Left ventricle myocardium inferior (tissue), 1 donor: ENCODE results near the gene RAMAC. TPM values are rescaled to one million over a fixed set of nuclear protein-coding genes. Genes with fewer than 3 reads are reported as not detected.
A peak's percentile ranks its signal among the peaks of the same experiment; 100 is the strongest.

ENCODE experiments used
- DNase-seq: peaks from one replicate; pipeline ENCODE4 v3.0.0-alpha.2; 2020
- H3K27ac ChIP-seq: fragments of 200-600 bp; replicated peaks from 2 replicates; pipeline ENCODE4 v1.8.0; 2021
- H3K27me3 ChIP-seq: fragments of 200-600 bp; 2 replicates; pipeline ENCODE4 v1.8.0; 2021; ENCODE audit warnings: low read depth
- H3K36me3 ChIP-seq: fragments of 200-600 bp; 2 replicates; pipeline ENCODE4 v1.8.0; 2021
- H3K4me1 ChIP-seq: fragments of 200-600 bp; 2 replicates; pipeline ENCODE4 v1.8.0; 2021
- H3K4me3 ChIP-seq: fragments of 200-600 bp; 2 replicates; pipeline ENCODE4 v1.8.0; 2021; ENCODE audit warnings: mild to moderate bottlenecking, moderate library complexity
- H3K9me3 ChIP-seq: fragments of 200-600 bp; replicated peaks from 2 replicates; pipeline ENCODE4 v1.8.0; 2021
- intact Hi-C: fragments of 100-400 bp; cut with micrococcal nuclease; formaldehyde crosslinking; loops from one replicate; pipeline ENCODE4 v1.11.0; 2022
- total RNA-seq: library from RNA; stranded (reverse); fragmentation: NEBNext Ultra II Directional; extraction: Animal tissue kit (Norgen Biotek cat#: 25700); gene quantifications from one replicate; pipeline ENCODE4 v1.2.1, GENCODE V29; 2021
- TF ChIP-seq, protein P1 (sequence below): fragments of 200-600 bp; IDR thresholded peaks from 2 replicates; pipeline ENCODE4 v1.8.0; 2021; ENCODE audit warnings: antibody characterized with exemption, mild to moderate bottlenecking, borderline replicate concordance
- donor health status: DM: no; HTN: yes; CAD: no; lungs with severe emphysema.

The RAMAC gene
- total RNA-seq, 1 donor from 2014 or later, result 13.9 TPM

GRCh38 chr15:82977076-82977475, 8.9 kb upstream of the RAMAC start:
- H3K4me1 ChIP-seq, result peaks cover 3% of the 10 kb centered on the region
- intact Hi-C loops, result no loop called here
- no peaks in the 10 kb centered on the region for H3K27me3 ChIP-seq
- no peaks in the 10 kb centered on the region for H3K9me3 ChIP-seq
- no peaks in the 10 kb centered on the region for H3K36me3 ChIP-seq
- TF ChIP-seq, protein P1, sequence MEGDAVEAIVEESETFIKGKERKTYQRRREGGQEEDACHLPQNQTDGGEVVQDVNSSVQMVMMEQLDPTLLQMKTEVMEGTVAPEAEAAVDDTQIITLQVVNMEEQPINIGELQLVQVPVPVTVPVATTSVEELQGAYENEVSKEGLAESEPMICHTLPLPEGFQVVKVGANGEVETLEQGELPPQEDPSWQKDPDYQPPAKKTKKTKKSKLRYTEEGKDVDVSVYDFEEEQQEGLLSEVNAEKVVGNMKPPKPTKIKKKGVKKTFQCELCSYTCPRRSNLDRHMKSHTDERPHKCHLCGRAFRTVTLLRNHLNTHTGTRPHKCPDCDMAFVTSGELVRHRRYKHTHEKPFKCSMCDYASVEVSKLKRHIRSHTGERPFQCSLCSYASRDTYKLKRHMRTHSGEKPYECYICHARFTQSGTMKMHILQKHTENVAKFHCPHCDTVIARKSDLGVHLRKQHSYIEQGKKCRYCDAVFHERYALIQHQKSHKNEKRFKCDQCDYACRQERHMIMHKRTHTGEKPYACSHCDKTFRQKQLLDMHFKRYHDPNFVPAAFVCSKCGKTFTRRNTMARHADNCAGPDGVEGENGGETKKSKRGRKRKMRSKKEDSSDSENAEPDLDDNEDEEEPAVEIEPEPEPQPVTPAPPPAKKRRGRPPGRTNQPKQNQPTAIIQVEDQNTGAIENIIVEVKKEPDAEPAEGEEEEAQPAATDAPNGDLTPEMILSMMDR, result no peak
- no peak for DNase-seq
- no peak overlapping the region for H3K27ac ChIP-seq
- H3K4me3 ChIP-seq, result no peak overlapping the region

- Histone ChIP-seq H3K9me3 (no peaks in the 10 kb centered on the region), H3K36me3 (no peaks in the 10 kb centered on the region), H3K27ac (no peak overlapping the region), H3K27me3 (no peaks in the 10 kb centered on the region), H3K4me3 (no peak overlapping the region), H3K4me1 (no peaks in the 10 kb centered on the region)
- DNase-seq, result no peak
- TF ChIP-seq, protein P1, result no peak
- intact Hi-C loops, result no loop called here
These were observed 7.6 kb upstream of the RAMAC start for GRCh38 chr15:82978438-82978837.

DNA sequence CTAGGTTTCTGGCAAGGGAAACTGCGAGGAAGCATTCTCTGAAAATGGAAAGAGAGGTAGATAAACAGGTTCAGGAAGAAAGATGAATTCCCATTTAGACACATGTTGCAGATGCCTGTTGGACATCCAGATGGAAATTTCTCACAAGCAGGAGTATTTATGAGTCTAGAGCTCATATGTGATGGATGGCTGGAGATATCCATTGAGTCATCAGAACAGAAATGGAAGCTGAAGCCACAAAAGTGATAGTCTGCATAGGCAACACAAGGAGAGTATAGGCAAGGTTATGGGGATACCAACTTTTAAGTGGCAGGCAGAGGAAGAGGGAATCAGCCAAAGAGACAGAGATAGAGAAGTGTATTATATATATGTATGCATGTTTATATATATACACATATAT, 6.3 kb upstream of the RAMAC start:
- TF ChIP-seq, protein P1, result no peak
- DNase-seq, result no peak
- intact Hi-C loops, result no loop called here
- no peaks in the 10 kb centered on the region for H3K9me3 ChIP-seq
- no peaks in the 10 kb centered on the region for H3K4me1 ChIP-seq
- no peak overlapping the region for H3K4me3 ChIP-seq
- no peaks in the 10 kb centered on the region for H3K36me3 ChIP-seq
- H3K27me3 ChIP-seq, result no peaks in the 10 kb centered on the region
- no peak overlapping the region for H3K27ac ChIP-seq

DNA sequence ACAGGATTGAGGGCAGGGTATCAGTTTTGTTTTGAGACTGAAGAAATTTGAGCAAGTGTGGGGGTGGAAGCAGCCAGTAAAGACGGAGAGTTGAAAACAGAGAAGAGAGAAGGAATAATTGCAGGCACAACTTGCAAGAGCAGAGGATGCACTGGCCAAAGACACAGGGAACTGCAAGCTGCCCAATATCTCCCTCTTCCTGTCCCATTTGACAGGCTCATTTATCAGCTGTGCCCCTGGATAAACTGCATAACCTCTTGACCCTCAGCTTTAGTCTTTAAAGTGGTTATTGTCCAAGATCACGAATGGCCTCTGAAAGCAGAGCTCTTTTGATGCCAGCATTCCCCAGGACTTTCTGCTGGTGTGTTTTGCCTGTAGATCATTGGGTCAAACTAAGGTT, 5.0 kb upstream of the RAMAC start:
- H3K36me3 ChIP-seq, result no peaks in the 10 kb centered on the region
- no peak overlapping the region for H3K27ac ChIP-seq
- H3K4me1 ChIP-seq, result peaks cover 10% of the 10 kb centered on the region
- intact Hi-C loops, result no loop called here
- no peak for DNase-seq
- H3K27me3 ChIP-seq, result no peaks in the 10 kb centered on the region
- H3K9me3 ChIP-seq, result no peaks in the 10 kb centered on the region
- no peak overlapping the region for H3K4me3 ChIP-seq
- TF ChIP-seq, protein P1, result no peak

GRCh38 chr15:82986442-82986780, 401 bp downstream of the RAMAC start:
- Histone ChIP-seq H3K36me3 (peaks cover 32% of the 10 kb centered on the region), H3K4me3 (peak overlapping the region; percentile 92), H3K9me3 (no peaks in the 10 kb centered on the region), H3K4me1 (peaks cover 27% of the 10 kb centered on the region), H3K27me3 (no peaks in the 10 kb centered on the region), H3K27ac (peak overlapping the region; percentile 89)
- intact Hi-C loops, result no loop called here
- no peak for DNase-seq
- TF ChIP-seq, protein P1, result no peak
